Brain microvascular endothelial cell (primary cell): Measurements from ENCODE around the gene ELL2.
"Not testable (repeated sequence)": the region's sequence is repeated elsewhere in the genome, so short reads cannot be mapped to it uniquely, and the experiment has no call there.

Experiments
- DNase-seq: peaks from one replicate; pipeline ENCODE4 v3.0.0-alpha.2; 2020
- H3K27ac ChIP-seq: fragments of 250-450 bp; sonication (Bioruptor Pico); 2 replicates; pipeline ENCODE4 v1.5.1; 2020; ENCODE audit warnings: mild to moderate bottlenecking, moderate library complexity
- H3K27me3 ChIP-seq: fragments of 250-450 bp; sonication (Bioruptor Pico); replicated peaks from 2 replicates; pipeline ENCODE4 v1.5.1; 2020; ENCODE audit warnings: mild to moderate bottlenecking
- H3K36me3 ChIP-seq: fragments of 250-450 bp; sonication (Bioruptor Pico); replicated peaks from 2 replicates; pipeline ENCODE4 v1.5.1; 2020; ENCODE audit warnings: mild to moderate bottlenecking
- H3K4me3 ChIP-seq: 2 replicates; pipeline ENCODE4 v1.5.1; 2011; ENCODE audit warnings: low read depth, mild to moderate bottlenecking, control low read depth, low read length, moderate library complexity
- CTCF ChIP-seq: IDR thresholded peaks from 2 replicates; pipeline ENCODE4 v1.5.1; 2011; ENCODE audit warnings: low read depth, mild to moderate bottlenecking, moderate library complexity, low read length, control low read depth, inconsistent platforms; ENCODE audit errors: missing control alignments
- in situ Hi-C: cut with HindIII; loops from 2 replicates; pipeline ENCODE4 v1.10.0; 2017; ENCODE audit warnings: low sequenced_read_pairs, low pct_ligation_motif_present

Gene ELL2

DNA sequence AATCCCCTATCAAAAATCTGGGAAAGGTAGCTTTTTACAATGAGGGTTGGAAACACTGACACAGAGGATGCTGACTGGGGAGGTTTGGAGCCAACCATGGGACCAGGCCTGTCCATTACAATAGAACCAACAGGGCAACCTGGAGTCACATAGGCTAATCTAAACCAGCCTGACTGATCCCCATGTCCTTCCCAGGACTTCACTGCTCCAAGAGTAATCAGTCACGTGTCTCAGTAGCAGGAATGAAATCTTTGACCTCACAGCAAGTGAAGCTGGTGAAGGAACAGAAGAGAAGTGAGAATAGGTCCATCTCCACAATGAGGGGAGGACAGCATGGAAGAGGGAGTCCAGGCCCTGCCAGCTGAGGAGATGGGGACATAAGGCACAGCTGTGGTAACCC lies 123.1 kb downstream of the ELL2 start:
- no peak overlapping the region for H3K27ac ChIP-seq
- no peak for TF ChIP-seq CTCF
- H3K36me3 ChIP-seq, result no peaks in the 10 kb centered on the region
- in situ Hi-C loops, result loop anchor here (25.0 kb wide), 1 partner anchor 176 kb away; no protein-coding TSS in a partner anchor
- H3K27me3 ChIP-seq, result no peaks in the 10 kb centered on the region
- H3K4me3 ChIP-seq, result no peak overlapping the region
- no peak for DNase-seq

GRCh38 chr5:95838001-95838520 lies 123.6 kb downstream of the ELL2 start:
- DNase-seq, result no peak
- no peak for TF ChIP-seq CTCF
- H3K4me3 ChIP-seq, result no peak overlapping the region
- no peak overlapping the region for H3K27ac ChIP-seq
- in situ Hi-C loops, result loop anchor here (25.0 kb wide), 1 partner anchor 176 kb away; no protein-coding TSS in a partner anchor
- H3K36me3 ChIP-seq, result no peaks in the 10 kb centered on the region
- no peaks in the 10 kb centered on the region for H3K27me3 ChIP-seq

- in situ Hi-C loops, result loop anchor here (25.0 kb wide), 1 partner anchor 175 kb away; no protein-coding TSS in a partner anchor
- Histone ChIP-seq H3K27me3 (no peaks in the 10 kb centered on the region), H3K36me3 (no peaks in the 10 kb centered on the region), H3K27ac (no peak overlapping the region), H3K4me3 (no peak overlapping the region)
- no peak for DNase-seq
- no peak for TF ChIP-seq CTCF
Observed at GRCh38 chr5:95837492-95837891, 124.2 kb downstream of the ELL2 start.

- H3K36me3 ChIP-seq, H3K27me3 ChIP-seq, DNase-seq, H3K4me3 ChIP-seq, H3K27ac ChIP-seq: not testable (repeated sequence)
- in situ Hi-C loops, result loop anchor here (25.0 kb wide), 1 partner anchor 175 kb away; no protein-coding TSS in a partner anchor
Observed at GRCh38 chr5:95836971-95837370, 124.7 kb downstream of the ELL2 start.

DNA sequence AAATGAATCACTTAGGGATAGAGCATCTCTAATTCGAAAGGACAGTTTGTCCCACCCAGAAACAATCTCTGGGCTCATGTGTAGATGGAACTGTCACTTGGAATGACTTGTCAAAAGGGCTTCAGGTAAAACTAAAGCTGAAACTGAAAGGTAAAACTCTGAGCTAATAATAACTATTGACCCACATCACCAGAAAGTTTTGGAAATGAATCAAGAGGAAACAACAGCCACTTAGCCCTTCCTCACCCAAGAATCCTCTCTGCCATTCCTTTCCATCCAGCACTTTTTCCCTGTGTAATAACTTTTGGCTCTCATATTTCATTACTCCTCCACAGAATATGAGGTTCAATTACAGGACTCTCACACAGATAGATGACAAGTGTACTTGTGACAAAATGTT lies 125.1 kb downstream of the ELL2 start:
- H3K27me3 ChIP-seq, result no peaks in the 10 kb centered on the region
- H3K4me3 ChIP-seq, result no peak overlapping the region
- H3K36me3 ChIP-seq, result no peaks in the 10 kb centered on the region
- H3K27ac ChIP-seq, result no peak overlapping the region
- no peak for DNase-seq
- no peak for TF ChIP-seq CTCF
- in situ Hi-C loops, result loop anchor here (25.0 kb wide), 1 partner anchor 174 kb away; no protein-coding TSS in a partner anchor

DNA sequence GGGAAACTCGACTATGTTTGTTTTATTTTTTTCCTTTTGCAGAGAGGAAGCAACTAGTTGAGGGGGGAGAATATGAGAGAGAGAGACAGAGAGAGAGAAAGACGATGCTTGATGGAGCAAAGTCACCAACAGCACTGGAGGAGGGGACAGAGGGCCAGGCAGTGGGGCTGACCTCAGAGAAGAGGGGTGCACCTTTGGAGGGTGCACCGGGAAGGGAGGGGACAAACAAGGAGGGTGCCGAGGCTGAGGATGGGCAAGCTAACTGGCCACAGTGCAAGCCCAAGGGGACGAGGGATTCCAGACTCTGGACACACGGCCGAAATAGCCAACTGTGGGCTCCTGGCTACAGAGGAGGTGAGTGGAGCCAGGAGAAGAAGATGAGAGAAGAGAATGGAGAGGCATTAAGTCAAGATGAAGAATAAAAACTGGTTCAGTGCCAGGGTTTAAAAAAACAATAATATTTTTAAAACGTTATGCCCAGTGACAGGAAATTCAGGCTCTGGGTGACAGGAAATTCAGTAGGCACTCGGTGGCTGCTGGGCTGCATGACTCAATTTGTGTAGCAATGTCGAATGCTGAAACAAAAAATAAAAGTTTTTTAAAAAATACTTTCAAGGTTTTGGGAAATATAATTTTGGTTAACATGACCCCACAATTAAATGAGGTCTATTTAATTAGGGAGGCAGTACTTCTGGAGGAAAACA lies 125.8 kb downstream of the ELL2 start:
- H3K27ac ChIP-seq, result no peak overlapping the region
- H3K4me3 ChIP-seq, result no peak overlapping the region
- H3K27me3 ChIP-seq, result no peaks in the 10 kb centered on the region
- DNase-seq, result no peak
- H3K36me3 ChIP-seq, result no peaks in the 10 kb centered on the region
- TF ChIP-seq CTCF, result no peak
- in situ Hi-C loops, result loop anchor here (25.0 kb wide), 1 partner anchor 174 kb away; no protein-coding TSS in a partner anchor
